Prostate gland (tissue), 2 donors: Measurements from ENCODE around the gene PTPRD.

Experiments used
- CTCF ChIP-seq, 4 experiments: fragments of 200-600 bp in 2 of 4; fragments of 450-650 bp in 2 of 4; sonication (generic) in 2 of 4; IDR thresholded peaks; 1 replicate in 3 of 4; 2 replicates in 1 of 4; pipeline ENCODE4 v1.5.1; 2016 to 2019; ENCODE audit warnings: antibody characterized with exemption in 4 of 4, mild to moderate bottlenecking in 2 of 4, moderate library complexity in 2 of 4
- POLR2A ChIP-seq: fragments of 450-650 bp; IDR thresholded peaks from one replicate; pipeline ENCODE4 v1.6.1; 2016; ENCODE audit warnings: antibody characterized with exemption, mild to moderate bottlenecking
- POLR2AphosphoS5 ChIP-seq: sonication (generic); formaldehyde crosslinking; IDR thresholded peaks from one replicate; pipeline ENCODE4 v1.6.1; 2017; ENCODE audit warnings: antibody characterized with exemption

- no peak for TF ChIP-seq POLR2AphosphoS5
- TF ChIP-seq CTCF (IDR thresholded peaks at IDR 0.05), result no peak
- TF ChIP-seq POLR2A, result no peak
These were observed 1904.1 kb downstream of the PTPRD start for GRCh38 chr9:8708728-8709127.
